ENCODE data around the gene ZSWIM9.

DNA sequence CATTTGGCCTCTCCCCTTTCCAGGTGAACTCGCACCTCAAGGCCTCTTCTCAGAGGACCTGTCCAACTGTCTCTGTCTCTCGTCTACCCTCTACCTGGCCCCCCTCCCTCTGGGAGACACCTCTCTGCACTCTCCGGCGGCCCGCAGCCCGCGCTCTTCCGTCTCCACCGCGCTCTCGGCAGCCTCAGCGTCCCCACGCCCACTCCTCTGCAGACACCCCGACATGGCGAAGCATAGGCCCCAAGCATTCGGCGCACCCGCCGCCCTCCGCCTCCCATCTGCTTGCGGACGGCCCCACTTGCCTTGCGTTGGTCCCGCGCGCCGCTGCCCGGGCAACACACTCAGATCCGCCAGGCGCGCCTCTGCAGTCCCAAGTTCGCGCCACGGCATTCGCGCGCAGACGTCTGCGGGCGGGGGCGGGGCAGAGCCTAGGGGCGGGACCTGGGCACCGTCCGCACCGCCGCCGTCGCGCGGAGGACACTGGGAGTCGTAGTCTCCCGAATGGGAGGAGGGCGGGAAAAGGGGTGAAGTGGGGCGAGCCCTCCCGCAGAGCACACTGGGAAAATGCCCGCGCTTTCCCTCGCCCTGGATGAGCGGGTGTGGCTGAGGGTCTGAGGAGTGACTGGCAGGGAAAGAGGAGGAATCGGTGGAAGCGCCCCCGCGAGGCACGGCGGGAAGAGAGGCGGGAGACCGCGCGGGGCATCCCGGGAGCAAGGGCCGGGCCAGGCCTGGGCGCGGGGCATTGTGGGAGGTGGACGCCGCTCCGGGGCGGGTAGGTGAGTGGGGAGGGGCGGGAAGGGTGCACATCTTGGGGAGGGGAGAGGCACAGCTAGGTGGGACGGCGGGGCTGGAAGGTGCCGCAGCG is at the start of gene ZSWIM9, which contains the start of gene LIG1:
- TF ChIP-seq CTCF (IDR thresholded peaks at IDR 0.05; ENCODE audit: borderline replicate concordance, extremely low read depth, low read length, poor library complexity, severe bottlenecking): no peak
- TF ChIP-seq EZH2 (IDR thresholded peaks at IDR 0.05; ENCODE audit: borderline replicate concordance, low read depth, low read length, severe bottlenecking): no peak
